Measurements from ENCODE around the gene HNRNPL. TPM values are rescaled to one million over a fixed set of nuclear protein-coding genes. Genes with fewer than 3 reads are reported as not detected.
A peak's percentile ranks its signal among the peaks of the same experiment; 100 is the strongest.

HNRNPL gene
- total RNA-seq: 100 to 1,000 TPM; 102 to 115 TPM

DNA sequence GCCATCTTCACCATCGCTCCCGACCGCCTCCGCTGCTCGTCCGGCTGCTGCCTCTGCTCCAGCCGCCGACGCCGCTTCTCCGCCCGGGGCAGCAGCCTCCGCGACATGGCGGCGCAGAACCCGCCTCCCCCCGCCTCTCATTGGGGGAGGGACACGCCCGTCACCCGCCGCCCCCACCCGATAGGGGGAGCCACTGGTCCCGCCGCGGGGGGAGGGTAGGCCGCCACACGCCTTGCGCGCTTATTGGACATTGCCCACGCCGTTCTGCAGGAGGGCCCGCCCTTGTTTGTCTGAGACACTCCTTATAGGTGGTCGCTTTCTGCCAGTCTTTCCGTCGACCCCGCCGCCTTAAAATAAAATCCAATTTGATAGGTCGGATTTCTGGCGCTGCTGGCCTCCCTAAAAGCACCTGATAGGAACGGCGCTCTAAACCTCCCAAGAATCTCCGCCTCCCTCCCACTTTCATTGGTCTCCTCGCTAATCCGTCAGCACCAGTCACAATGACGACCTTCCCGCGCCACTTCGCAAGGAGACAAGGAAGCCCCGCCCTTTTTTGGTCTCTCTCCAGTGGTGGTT lies at the start of gene HNRNPL:
Gene HNRNPL (minus strand): TSS at position 127 of the 576 bp plus-strand sequence. CDS start 20 bp downstream, at position 107.
- Histone ChIP-seq H3K4me1 (peaks cover 0 to 55% of the 10 kb centered on the region in 2 donors), H3K36me3 (peaks cover 35% of the 10 kb centered on the region), H3K27ac (peak within 1 kb of the TSS; percentile 100), H3K4me3 (peak within 1 kb of the TSS; percentile 85 to 100), H3K9me3 (no peaks in the 10 kb centered on the region), H3K27me3 (no peaks in the 10 kb centered on the region)
- DNase-seq (ENCODE audit: low spot score): no peak
- TF ChIP-seq, protein P1, sequence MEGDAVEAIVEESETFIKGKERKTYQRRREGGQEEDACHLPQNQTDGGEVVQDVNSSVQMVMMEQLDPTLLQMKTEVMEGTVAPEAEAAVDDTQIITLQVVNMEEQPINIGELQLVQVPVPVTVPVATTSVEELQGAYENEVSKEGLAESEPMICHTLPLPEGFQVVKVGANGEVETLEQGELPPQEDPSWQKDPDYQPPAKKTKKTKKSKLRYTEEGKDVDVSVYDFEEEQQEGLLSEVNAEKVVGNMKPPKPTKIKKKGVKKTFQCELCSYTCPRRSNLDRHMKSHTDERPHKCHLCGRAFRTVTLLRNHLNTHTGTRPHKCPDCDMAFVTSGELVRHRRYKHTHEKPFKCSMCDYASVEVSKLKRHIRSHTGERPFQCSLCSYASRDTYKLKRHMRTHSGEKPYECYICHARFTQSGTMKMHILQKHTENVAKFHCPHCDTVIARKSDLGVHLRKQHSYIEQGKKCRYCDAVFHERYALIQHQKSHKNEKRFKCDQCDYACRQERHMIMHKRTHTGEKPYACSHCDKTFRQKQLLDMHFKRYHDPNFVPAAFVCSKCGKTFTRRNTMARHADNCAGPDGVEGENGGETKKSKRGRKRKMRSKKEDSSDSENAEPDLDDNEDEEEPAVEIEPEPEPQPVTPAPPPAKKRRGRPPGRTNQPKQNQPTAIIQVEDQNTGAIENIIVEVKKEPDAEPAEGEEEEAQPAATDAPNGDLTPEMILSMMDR (IDR thresholded peaks at IDR 0.05): peak; percentile 17 to 48

GRCh38 chr19:38898788-38899446 lies 49.1 kb upstream of the HNRNPL start:
- Histone ChIP-seq H3K27me3 (no peaks in the 10 kb centered on the region), H3K4me3 (peak overlapping the region; percentile 66 to 94), H3K36me3 (no peaks in the 10 kb centered on the region), H3K9me3 (no peaks in the 10 kb centered on the region), H3K27ac (peak overlapping the region; percentile 86 to 94), H3K4me1 (peaks cover 0 to 47% of the 10 kb centered on the region in 2 donors)
- TF ChIP-seq, protein P1 (IDR thresholded peaks at IDR 0.05): no peak
- peak; percentile 61 for DNase-seq (ENCODE audit: low spot score)

- H3K36me3 ChIP-seq: peaks cover 16% of the 10 kb centered on the region
- H3K4me3 ChIP-seq: no peak overlapping the region
- H3K27me3 ChIP-seq: no peaks in the 10 kb centered on the region
- H3K27ac ChIP-seq: peak overlapping the region in 1 of 2 donors; percentile 66
- TF ChIP-seq, protein P1 (IDR thresholded peaks at IDR 0.05): no peak
- no peak for DNase-seq (ENCODE audit: low spot score)
- H3K4me1 ChIP-seq: peaks cover 0 to 50% of the 10 kb centered on the region in 2 donors
- no peaks in the 10 kb centered on the region for H3K9me3 ChIP-seq
Observed at GRCh38 chr19:38894968-38895367, 45.2 kb upstream of the HNRNPL start.

DNA sequence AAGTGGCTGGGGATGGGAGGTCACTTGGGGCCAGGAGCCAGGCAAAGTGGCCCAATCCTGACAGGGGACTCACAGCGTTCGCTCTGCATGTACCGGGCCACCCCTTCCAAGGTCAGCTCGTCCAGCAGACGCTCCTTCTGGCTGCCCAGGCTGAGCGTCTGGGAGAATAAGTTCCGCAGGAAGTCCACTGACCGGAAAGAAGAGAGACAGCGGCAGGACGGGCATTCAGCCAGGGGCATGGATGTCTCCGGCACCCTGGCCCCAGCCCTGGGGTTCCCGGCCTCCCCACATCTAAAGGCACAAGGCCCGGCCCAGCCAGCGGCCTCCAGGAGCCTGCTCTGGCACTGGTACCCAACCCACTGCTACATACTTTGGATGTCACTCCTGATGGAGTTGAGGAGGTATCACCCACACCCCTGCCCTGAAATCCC lies 43.6 kb upstream of the HNRNPL start:
- TF ChIP-seq, protein P1 (IDR thresholded peaks at IDR 0.05): no peak
- Histone ChIP-seq H3K27me3 (no peaks in the 10 kb centered on the region), H3K4me3 (no peak overlapping the region), H3K36me3 (peaks cover 32% of the 10 kb centered on the region), H3K4me1 (peaks cover 0 to 42% of the 10 kb centered on the region in 2 donors), H3K9me3 (no peaks in the 10 kb centered on the region), H3K27ac (peak overlapping the region in 1 of 2 donors; percentile 66)
- DNase-seq (ENCODE audit: low spot score): no peak

GRCh38 chr19:38892841-38893240 lies 43.1 kb upstream of the HNRNPL start:
- Histone ChIP-seq H3K4me3 (no peak overlapping the region), H3K4me1 (peaks cover 0 to 37% of the 10 kb centered on the region in 2 donors), H3K27me3 (no peaks in the 10 kb centered on the region), H3K9me3 (no peaks in the 10 kb centered on the region), H3K27ac (peak overlapping the region in 1 of 2 donors; percentile 66), H3K36me3 (peaks cover 36% of the 10 kb centered on the region)
- DNase-seq (ENCODE audit: low spot score): no peak
- TF ChIP-seq, protein P1 (IDR thresholded peaks at IDR 0.05): no peak

All from right atrium auricular region (tissue), 2 donors.